Measurements from ENCODE around the gene SMIM8. TPM values are rescaled to one million over a fixed set of nuclear protein-coding genes. Genes with fewer than 3 reads are reported as not detected.
A peak's percentile ranks its signal among the peaks of the same experiment; 100 is the strongest.

SMIM8 gene, protein sequence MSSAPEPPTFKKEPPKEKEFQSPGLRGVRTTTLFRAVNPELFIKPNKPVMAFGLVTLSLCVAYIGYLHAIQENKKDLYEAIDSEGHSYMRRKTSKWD
- polyA plus RNA-seq (2012; ENCODE audit: insufficient read depth, insufficient read length, low read depth): 8.2 TPM

DNA sequence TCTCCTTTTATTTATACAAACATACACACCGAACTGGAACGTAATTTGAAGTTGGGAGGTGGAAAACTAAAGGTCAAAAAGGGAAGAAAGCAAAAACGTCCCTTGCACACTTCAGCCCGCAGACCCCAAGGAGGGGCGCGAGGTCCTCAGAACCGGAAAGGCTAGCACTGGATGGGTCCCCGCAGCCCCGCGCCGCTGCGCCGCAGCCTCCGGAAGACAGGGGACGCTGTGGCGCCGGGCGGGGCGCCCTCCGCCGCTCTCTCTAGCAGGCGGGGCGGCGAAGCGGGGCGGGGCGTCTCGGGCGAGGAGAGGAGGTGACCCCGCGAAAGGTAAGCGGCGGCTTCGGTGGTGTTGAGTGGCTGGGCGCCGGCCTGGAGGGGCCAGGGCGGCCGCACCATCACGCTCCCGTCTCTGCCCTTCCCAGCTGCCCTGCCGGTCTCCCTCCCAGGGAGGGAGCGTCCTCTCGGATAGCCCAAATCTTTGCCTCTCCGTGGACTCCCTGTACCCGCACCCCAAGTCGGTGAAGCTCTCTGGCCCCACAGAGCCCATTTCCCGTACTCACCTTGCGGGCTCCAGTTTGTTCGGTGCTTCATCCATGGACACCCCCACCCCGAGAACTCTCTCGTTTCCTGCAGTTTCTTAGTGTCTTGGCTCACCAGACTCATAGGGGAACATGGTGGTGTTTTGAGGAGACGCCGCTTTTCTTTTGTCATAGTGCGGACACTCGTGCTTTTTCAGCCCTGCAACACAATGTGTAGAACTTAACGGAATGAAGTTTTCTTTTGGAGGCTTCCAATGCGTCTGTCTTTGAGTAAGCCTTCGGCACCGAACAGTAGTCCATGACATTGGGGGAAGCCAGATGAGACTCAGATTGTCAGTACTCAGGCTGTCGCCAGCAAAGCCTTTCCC, at the start of gene SMIM8:
SMIM8 (plus strand) TSS at position 285 of the 909 bp plus-strand sequence. CDS start 14,444 bp downstream, outside the sequence.
- Histone ChIP-seq H3K9me3 (no peaks in the 10 kb centered on the region), H3K36me3 (no peaks in the 10 kb centered on the region), H3K4me1 (no peaks in the 10 kb centered on the region), H3K27me3 (no peaks in the 10 kb centered on the region), H3K4me3 (ENCODE audit: low read depth, low read length) (peak within 1 kb of the TSS; percentile 99)
- DNase-seq: peak; percentile 92
- TF ChIP-seq, protein P1, sequence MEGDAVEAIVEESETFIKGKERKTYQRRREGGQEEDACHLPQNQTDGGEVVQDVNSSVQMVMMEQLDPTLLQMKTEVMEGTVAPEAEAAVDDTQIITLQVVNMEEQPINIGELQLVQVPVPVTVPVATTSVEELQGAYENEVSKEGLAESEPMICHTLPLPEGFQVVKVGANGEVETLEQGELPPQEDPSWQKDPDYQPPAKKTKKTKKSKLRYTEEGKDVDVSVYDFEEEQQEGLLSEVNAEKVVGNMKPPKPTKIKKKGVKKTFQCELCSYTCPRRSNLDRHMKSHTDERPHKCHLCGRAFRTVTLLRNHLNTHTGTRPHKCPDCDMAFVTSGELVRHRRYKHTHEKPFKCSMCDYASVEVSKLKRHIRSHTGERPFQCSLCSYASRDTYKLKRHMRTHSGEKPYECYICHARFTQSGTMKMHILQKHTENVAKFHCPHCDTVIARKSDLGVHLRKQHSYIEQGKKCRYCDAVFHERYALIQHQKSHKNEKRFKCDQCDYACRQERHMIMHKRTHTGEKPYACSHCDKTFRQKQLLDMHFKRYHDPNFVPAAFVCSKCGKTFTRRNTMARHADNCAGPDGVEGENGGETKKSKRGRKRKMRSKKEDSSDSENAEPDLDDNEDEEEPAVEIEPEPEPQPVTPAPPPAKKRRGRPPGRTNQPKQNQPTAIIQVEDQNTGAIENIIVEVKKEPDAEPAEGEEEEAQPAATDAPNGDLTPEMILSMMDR (IDR thresholded peaks at IDR 0.05; ENCODE audit: low read depth, low read length): peak; percentile 94

DNA sequence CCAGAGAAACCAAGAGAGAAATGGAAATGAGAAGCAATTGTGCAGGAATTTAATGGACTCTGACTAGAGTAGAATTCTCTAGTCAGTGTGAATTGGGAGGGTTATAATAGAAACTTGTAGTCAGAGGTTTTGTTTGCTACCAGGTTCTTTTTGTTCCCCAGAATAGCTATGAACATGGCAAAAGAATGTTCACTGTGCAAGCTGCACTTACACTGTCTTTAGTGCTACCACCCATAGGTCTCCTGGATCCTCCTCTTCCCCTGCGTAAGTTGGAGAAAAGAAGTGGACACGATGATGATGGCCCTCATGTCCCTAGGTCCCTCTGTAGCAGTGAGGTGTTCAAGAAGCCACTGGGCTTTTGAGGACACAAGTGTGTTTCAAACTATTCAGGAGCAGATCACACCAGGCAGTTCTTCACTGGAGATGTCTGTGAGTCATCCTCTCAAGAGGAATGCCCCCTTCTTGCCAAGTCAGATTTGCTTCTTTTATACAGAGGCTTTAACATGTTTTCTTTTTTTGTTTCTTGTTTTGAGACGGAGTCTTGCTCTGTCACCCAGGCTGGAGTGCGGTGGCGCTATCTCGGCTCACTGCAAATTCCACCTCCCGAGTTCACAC, 47.6 kb upstream of the SMIM8 start:
- Histone ChIP-seq H3K4me1 (peaks cover 7% of the 10 kb centered on the region), H3K36me3 (no peaks in the 10 kb centered on the region), H3K4me3 (ENCODE audit: low read depth, low read length) (no peak overlapping the region), H3K27me3 (no peaks in the 10 kb centered on the region), H3K9me3 (no peaks in the 10 kb centered on the region)
- TF ChIP-seq, protein P1 (IDR thresholded peaks at IDR 0.05; ENCODE audit: low read depth, low read length): no peak
- DNase-seq: no peak

DNA sequence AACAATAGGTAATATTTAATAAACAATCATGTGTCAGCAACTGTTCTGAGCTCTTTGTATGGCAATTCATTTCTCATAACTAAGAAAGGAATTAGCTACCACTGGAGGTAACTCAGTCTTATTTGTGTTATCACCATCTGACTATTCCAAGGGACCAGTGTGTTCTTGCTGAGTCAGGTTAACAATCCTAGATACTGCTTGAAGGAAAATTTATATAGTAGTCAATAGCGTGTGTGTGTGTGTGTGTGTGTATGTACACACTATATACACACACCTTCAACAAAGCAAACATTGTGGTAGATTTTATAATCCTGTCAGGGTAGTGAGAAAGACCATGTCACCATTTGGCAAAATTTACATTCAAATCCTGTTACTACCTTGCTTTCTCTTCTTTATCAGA, 45.8 kb upstream of the SMIM8 start:
- peaks cover 7% of the 10 kb centered on the region for H3K4me1 ChIP-seq
- no peaks in the 10 kb centered on the region for H3K9me3 ChIP-seq
- H3K36me3 ChIP-seq: no peaks in the 10 kb centered on the region
- no peak overlapping the region for H3K4me3 ChIP-seq (ENCODE audit: low read depth, low read length)
- TF ChIP-seq, protein P1 (IDR thresholded peaks at IDR 0.05; ENCODE audit: low read depth, low read length): no peak
- H3K27me3 ChIP-seq: no peaks in the 10 kb centered on the region
- DNase-seq: no peak

DNA sequence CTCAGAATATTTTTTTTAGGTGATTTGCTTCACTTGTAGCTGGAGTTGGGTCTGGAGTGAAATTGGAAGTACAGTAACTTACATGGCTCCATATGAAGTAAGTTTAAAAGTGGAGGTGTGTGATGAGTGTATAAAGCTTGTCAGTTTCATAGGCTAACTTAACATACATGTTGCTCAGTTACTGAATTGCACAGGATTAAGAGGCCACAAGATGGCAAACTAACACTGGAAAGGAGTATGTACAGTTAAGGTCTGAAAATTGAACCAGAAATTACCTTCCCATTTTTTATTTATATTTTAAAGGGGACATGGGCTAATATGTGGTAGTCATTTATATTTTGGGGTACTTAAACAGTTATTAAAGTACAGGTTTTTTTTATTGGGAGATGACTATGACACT, 45.3 kb upstream of the SMIM8 start:
- DNase-seq: no peak
- H3K9me3 ChIP-seq: no peaks in the 10 kb centered on the region
- no peaks in the 10 kb centered on the region for H3K36me3 ChIP-seq
- peaks cover 7% of the 10 kb centered on the region for H3K4me1 ChIP-seq
- TF ChIP-seq, protein P1 (IDR thresholded peaks at IDR 0.05; ENCODE audit: low read depth, low read length): peak; percentile 55
- H3K27me3 ChIP-seq: no peaks in the 10 kb centered on the region
- H3K4me3 ChIP-seq (ENCODE audit: low read depth, low read length): no peak overlapping the region

DNA sequence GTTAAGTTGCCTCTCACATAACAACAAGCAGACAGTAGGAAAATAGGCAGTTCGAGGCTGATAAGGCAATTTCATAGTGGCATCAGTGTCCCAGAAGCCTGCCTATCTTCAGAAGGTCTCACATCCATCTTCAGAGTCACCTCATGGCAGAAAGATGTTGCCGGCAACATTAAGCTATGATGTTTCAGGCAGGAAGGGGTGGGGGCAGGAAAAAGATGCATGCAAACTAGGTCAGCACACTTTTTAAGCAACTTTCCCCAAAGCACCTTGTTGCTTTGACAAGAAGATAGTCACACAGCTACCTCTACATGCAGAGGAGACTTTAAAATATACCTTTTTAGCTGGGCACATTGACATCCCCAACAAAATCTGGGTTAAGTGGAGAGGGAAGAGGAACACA, 43.2 kb upstream of the SMIM8 start:
- no peak for DNase-seq
- Histone ChIP-seq H3K36me3 (no peaks in the 10 kb centered on the region), H3K4me1 (peaks cover 7% of the 10 kb centered on the region), H3K4me3 (ENCODE audit: low read depth, low read length) (no peak overlapping the region), H3K9me3 (no peaks in the 10 kb centered on the region), H3K27me3 (no peaks in the 10 kb centered on the region)
- TF ChIP-seq, protein P1 (IDR thresholded peaks at IDR 0.05; ENCODE audit: low read depth, low read length): no peak

Measured in BE2C (cell line).